ENCODE data around the gene SCGB1D1.

- TF ChIP-seq ZFX (IDR thresholded peaks at IDR 0.05) = no peak
- no peak for TF ChIP-seq SRF (IDR thresholded peaks at IDR 0.05; ENCODE audit: low read depth)
- no peak for TF ChIP-seq EZH2 (IDR thresholded peaks at IDR 0.05)
- no peak for TF ChIP-seq REST (IDR thresholded peaks at IDR 0.05; ENCODE audit: low read depth)
- no peak for TF ChIP-seq CTCF (IDR thresholded peaks at IDR 0.05 in 2 of 3, conservative IDR thresholded peaks at IDR 0.05 in 1 of 3; ENCODE audit: borderline replicate concordance in 1 of 3, insufficient read depth in 1 of 3, low read depth in 2 of 3, low read length in 2 of 3)
- TF ChIP-seq CEBPB (IDR thresholded peaks at IDR 0.05; ENCODE audit: low read depth) = no peak
- no peak for TF ChIP-seq POLR2A (IDR thresholded peaks at IDR 0.05; ENCODE audit: borderline replicate concordance, extremely low read depth, insufficient read depth, insufficient read length)
- TF ChIP-seq EZH2phosphoT487 (IDR thresholded peaks at IDR 0.05; ENCODE audit: borderline replicate concordance) = no peak
- TF ChIP-seq POLR2AphosphoS5 (IDR thresholded peaks at IDR 0.05; ENCODE audit: low read depth, low read length) = no peak
- no peak for TF ChIP-seq MAX (IDR thresholded peaks at IDR 0.05)
Measured at GRCh38 chr11:62153087-62153395, 37.0 kb upstream of the SCGB1D1 start.
